Breast epithelium (tissue), 3 donors: ENCODE results near the gene OR5K1.

Experiments used
- POLR2AphosphoS5 ChIP-seq, 3 donors: sonication (generic); formaldehyde crosslinking; IDR thresholded peaks; one replicate each; pipeline ENCODE4 v1.6.1; 2017; ENCODE audit warnings: antibody characterized with exemption in 3 of 3
- TF ChIP-seq, protein P1 (sequence below), 3 donors: fragments of 450-650 bp; IDR thresholded peaks; one replicate each; pipeline ENCODE4 v1.5.1; 2016 to 2017; ENCODE audit warnings: antibody characterized with exemption in 3 of 3, mild to moderate bottlenecking in 3 of 3, moderate library complexity in 3 of 3

- TF ChIP-seq, protein P1, sequence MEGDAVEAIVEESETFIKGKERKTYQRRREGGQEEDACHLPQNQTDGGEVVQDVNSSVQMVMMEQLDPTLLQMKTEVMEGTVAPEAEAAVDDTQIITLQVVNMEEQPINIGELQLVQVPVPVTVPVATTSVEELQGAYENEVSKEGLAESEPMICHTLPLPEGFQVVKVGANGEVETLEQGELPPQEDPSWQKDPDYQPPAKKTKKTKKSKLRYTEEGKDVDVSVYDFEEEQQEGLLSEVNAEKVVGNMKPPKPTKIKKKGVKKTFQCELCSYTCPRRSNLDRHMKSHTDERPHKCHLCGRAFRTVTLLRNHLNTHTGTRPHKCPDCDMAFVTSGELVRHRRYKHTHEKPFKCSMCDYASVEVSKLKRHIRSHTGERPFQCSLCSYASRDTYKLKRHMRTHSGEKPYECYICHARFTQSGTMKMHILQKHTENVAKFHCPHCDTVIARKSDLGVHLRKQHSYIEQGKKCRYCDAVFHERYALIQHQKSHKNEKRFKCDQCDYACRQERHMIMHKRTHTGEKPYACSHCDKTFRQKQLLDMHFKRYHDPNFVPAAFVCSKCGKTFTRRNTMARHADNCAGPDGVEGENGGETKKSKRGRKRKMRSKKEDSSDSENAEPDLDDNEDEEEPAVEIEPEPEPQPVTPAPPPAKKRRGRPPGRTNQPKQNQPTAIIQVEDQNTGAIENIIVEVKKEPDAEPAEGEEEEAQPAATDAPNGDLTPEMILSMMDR (IDR thresholded peaks at IDR 0.05), result no peak
- TF ChIP-seq POLR2AphosphoS5 (IDR thresholded peaks at IDR 0.05), result no peak
These were observed 50.1 kb downstream of the OR5K1 start for GRCh38 chr3:98513091-98513511.
